ENCODE results near the gene FBLN2. TPM values are rescaled to one million over a fixed set of nuclear protein-coding genes. Genes with fewer than 3 reads are reported as not detected.

Gene FBLN2
- total RNA-seq, 4 donors from 2014 or later, result 20.6 to 51.2 (median 32.8) TPM

DNA sequence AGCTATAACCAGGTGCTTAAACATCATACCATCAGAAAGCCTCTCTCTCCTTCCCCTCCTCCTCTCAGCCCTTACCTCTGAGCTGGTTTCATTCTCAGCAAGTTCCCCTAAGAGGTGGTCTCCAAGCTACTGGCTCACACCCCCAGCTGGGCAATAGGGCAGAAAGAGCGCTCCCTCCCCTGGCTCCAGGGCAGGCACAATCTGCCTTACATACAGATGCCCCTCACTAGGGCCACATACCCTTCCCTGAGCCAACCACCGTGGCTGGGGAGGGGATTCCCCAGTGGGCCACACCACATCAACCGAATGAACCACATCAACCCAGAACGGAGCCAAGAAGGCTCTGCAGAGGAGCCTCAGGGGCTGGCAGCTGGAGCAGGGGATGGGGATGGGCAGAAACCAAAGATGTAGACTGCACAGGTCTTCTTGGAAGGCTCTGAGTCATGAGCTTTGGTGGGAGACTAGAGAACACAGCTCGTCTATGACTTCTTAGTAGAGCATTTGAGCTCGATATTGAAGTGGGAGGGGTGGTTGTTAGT, 4.6 kb upstream of the FBLN2 start:
- Histone ChIP-seq H3K9me3 (no peaks in the 10 kb centered on the region), H3K27me3 (no peaks in the 10 kb centered on the region), H3K4me1 (no peaks in the 10 kb centered on the region), H3K27ac (no peak overlapping the region), H3K36me3 (no peaks in the 10 kb centered on the region), H3K4me3 (no peak overlapping the region)
- TF ChIP-seq, protein P1, sequence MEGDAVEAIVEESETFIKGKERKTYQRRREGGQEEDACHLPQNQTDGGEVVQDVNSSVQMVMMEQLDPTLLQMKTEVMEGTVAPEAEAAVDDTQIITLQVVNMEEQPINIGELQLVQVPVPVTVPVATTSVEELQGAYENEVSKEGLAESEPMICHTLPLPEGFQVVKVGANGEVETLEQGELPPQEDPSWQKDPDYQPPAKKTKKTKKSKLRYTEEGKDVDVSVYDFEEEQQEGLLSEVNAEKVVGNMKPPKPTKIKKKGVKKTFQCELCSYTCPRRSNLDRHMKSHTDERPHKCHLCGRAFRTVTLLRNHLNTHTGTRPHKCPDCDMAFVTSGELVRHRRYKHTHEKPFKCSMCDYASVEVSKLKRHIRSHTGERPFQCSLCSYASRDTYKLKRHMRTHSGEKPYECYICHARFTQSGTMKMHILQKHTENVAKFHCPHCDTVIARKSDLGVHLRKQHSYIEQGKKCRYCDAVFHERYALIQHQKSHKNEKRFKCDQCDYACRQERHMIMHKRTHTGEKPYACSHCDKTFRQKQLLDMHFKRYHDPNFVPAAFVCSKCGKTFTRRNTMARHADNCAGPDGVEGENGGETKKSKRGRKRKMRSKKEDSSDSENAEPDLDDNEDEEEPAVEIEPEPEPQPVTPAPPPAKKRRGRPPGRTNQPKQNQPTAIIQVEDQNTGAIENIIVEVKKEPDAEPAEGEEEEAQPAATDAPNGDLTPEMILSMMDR (IDR thresholded peaks at IDR 0.05), result no peak
- TF ChIP-seq POLR2A (IDR thresholded peaks at IDR 0.05), result no peak
- no peak for DNase-seq

DNA sequence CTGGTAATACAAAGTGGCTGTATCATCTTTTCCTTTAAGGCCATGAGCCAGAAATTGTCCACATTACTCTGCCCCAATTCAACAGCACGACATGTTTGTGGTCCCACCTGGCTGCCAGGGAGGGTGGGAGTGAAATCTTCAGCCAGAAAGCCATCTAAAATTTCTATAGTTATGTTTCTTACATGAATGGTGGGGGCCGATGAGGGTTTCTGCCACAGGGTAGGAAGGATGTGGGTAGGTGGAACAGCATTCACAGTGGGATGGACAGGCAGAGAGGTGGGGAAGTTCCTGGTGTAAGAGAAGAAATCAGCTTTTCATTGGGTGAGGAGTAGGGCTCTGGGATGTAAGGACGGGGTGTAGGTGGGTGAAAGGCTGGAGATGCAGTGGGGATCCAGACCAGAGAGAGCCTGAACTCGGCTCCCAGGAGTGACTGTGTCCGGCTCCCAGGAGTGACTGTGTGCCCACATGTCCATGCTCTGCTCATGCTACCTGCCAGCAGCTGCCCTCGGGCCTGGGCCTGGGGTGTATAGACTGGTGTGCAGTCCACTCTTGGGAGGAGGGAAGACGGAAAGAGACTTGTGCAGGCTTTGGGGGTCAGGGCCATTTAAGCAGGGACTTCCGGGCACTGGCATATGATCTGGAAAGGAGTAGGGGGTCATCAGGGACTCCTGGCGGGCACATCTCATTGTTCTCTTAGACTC, 3.8 kb upstream of the FBLN2 start:
- H3K36me3 ChIP-seq, result no peaks in the 10 kb centered on the region
- TF ChIP-seq, protein P1 (IDR thresholded peaks at IDR 0.05), result no peak
- no peak for TF ChIP-seq POLR2A (IDR thresholded peaks at IDR 0.05)
- H3K4me1 ChIP-seq, result no peaks in the 10 kb centered on the region
- DNase-seq, result no peak
- no peak overlapping the region for H3K27ac ChIP-seq
- no peaks in the 10 kb centered on the region for H3K9me3 ChIP-seq
- H3K27me3 ChIP-seq, result no peaks in the 10 kb centered on the region
- H3K4me3 ChIP-seq, result no peak overlapping the region

DNA sequence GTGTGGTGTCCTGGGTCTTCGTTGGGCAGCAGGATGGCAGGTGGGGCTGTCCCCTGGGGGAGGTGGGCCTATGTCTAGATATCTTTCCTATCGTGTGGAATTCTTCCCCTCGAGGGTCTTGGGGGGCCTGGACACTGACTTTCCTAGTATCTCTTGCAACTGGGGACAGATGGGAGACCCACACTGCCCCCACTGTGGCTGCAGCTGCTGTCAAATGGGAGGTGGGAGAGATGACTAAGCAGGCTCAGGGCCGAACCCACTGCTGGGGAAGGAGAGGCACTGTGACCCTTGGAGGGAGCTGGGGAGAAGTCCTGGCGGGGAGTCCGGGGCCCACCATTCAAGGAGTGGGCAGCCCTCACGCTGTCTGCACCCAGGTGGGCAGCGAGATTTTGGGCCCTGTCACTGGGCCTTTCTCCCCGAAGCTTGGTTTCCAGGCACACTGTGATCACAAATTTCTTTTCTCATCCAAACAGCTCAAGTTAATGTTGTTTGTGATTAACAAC, 2.9 kb upstream of the FBLN2 start:
- H3K4me3 ChIP-seq, result no peak overlapping the region
- H3K9me3 ChIP-seq, result no peaks in the 10 kb centered on the region
- H3K4me1 ChIP-seq, result no peaks in the 10 kb centered on the region
- H3K27ac ChIP-seq, result no peak overlapping the region
- H3K36me3 ChIP-seq, result no peaks in the 10 kb centered on the region
- no peaks in the 10 kb centered on the region for H3K27me3 ChIP-seq
- TF ChIP-seq, protein P1 (IDR thresholded peaks at IDR 0.05), result no peak
- no peak for TF ChIP-seq POLR2A (IDR thresholded peaks at IDR 0.05)
- no peak for DNase-seq

DNA sequence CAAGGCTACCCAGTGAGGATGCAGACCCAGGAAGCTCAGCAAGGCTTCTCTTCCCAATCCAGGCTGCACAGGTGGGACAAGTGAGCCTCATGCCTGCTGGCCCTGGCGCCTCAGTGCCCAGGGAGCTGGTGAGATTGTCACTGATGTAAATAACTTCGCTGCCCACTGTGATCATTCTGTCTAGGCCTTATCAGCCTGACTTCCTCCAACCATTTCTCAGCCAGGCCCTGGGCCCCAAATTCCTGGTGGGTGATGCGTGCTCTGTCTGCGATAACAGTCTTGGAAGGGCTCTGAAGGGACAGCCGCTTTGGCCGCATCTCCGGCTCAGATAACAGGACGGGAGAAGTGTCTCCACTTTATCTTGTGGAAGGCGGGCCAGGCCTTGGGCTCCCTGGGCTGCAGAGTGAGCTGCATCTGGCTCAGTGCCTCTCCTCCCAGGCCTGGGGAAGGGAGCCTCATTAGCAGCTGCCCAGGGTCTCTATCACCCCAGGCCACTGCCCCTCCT, 2.2 kb upstream of the FBLN2 start:
- peak in 1 of 3 donors; percentile 47 for DNase-seq
- no peak for TF ChIP-seq POLR2A (IDR thresholded peaks at IDR 0.05)
- TF ChIP-seq, protein P1 (IDR thresholded peaks at IDR 0.05), result no peak
- H3K9me3 ChIP-seq, result no peaks in the 10 kb centered on the region
- H3K4me3 ChIP-seq, result no peak overlapping the region
- no peaks in the 10 kb centered on the region for H3K36me3 ChIP-seq
- no peaks in the 10 kb centered on the region for H3K27me3 ChIP-seq
- H3K27ac ChIP-seq, result no peak overlapping the region
- no peaks in the 10 kb centered on the region for H3K4me1 ChIP-seq

DNA sequence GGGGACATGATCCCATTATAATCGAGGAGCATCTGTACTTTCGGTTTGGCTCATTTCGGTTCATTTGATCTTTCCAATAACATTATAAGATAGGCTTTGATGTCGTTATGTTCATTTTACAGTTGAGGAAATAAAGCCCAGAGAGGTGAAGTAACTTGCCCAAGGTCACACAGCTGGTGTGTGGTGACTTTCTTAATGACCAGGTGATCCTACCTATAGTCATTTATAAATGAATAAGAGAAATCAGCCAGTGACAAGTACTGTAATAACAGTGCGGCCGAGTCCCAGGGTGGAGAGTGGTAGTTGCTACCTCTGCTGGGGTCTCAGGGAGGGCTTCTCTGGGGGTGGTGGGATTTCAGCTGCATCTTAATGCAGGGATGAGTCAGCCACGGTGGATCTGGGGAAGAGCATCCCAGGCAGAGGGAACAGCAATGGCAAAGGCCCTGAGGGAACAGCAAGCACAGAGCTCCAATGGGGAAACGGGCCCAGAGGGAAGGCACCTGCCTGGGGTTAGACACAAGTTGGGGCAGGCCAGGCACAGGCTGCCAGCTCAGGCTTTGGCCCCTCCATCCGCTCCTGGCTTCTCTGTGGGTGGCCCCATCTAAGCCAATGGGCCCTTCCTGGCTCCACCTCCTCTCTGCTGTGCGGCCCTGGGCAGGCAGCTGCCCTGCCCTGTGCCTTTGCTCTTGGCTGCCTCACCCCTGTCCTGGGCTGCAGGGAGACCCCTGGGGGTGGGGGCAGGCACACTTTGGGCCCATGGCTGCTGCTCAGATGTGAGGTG, 1.1 kb upstream of the FBLN2 start:
- no peak overlapping the region for H3K4me3 ChIP-seq
- no peaks in the 10 kb centered on the region for H3K36me3 ChIP-seq
- no peak for DNase-seq
- TF ChIP-seq, protein P1 (IDR thresholded peaks at IDR 0.05), result no peak
- no peak for TF ChIP-seq POLR2A (IDR thresholded peaks at IDR 0.05)
- no peak overlapping the region for H3K27ac ChIP-seq
- no peaks in the 10 kb centered on the region for H3K27me3 ChIP-seq
- H3K4me1 ChIP-seq, result no peaks in the 10 kb centered on the region
- no peaks in the 10 kb centered on the region for H3K9me3 ChIP-seq

All from Peyer's patch (tissue), 4 donors.